Stimulated activated CD4-positive, alpha-beta T cell treated with anti-CD3 and anti-CD28 coated beads, Interleukin-1b, Interleukin-23, amount 100 ng/mL, for 4 hours (primary cell): ENCODE measurements around the gene SH3RF3.

Source experiments
- DNase-seq, 2 donors: peaks; one replicate each; pipeline ENCODE4 v3.0.0-alpha.2; 2020; ENCODE audit warnings: low read depth in 2 of 2

SH3RF3 gene

DNA sequence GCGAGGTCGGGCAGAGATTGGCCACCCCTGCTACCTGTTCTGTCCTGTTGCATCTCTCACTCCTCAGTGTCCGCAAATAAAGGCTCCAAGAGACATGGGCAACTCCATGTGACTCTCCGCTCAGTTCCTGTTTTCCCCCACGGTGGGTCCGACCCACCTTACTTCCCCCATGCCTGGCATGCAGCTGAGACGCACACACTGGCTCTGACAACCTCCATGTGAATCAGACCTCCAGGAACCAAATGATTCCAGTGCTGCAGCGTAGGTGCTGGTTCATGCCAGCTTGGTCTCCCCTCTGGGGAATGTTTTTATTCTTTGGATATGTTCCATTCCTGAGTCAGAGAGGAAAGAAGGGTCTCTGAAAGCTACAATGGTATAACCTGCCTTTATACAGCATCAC is 221.5 kb downstream of the SH3RF3 start:
- no peak for DNase-seq

DNA sequence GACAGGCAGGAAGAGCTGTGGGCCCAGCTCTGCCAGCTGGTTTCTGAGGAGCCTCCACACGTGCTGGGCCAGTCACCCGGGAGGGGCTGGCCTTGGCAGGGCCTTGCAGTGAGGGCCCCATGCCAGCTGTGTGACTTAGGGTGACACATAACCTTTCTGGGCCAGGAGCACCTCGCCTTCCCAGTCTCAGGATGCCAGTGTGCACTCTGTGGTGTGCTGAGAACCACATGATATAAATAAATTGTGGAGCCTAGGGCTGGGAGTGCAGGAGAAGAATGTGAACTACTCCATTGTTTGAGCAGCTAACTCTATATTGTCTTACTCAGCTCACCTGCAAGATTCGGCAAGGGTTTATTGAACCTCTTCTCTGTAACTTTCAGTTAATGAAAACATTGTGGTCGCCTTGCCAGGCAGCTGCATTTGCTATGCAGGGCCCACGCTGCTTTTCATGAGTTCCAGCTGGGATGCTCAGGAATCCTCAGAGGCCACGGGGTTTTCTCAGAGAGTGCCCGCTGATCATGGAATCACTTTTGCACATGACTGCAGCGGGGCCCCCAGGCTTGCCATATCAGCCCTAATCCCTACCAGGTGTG is 222.3 kb downstream of the SH3RF3 start:
- no peak for DNase-seq

DNA sequence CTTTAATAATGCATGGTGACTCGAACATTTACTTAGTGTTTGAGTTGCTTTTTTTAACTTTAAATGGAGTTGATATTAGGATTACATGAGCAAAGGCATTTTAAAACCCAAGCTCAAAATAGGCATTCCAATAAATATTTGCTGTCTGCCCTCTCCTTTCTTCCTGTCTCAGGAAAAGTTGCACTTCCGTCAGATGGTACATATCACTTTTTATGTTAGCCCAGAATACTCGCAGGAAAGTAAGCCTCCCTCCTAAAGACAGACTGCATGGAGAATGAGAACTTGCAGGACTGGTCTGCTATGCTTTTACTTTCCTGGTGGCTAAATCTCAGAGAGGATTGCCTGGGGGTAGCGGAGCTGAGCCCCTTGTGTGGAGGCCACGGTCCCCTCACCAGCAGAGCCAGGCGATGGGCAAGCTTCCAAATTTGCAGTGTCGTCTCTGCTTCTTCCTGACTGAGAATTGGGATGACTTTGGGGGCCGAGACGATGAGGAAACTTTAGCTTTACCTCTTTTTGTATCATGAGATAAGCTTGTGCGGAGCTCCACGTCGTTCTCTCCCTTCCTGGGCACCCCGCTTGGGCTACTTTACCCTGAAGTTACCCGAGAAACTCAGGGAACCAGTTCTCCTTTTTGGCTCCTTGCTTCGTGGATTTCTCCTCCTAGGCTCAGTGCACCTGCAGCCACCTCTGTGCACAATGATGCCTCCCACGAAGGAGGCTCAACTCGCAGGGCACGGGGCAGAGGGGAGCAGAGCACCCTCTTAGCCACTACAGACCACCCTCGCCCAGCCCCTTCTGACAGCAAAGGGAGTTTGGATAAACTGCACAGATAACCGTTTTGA is 223.3 kb downstream of the SH3RF3 start:
- no peak for DNase-seq

DNA sequence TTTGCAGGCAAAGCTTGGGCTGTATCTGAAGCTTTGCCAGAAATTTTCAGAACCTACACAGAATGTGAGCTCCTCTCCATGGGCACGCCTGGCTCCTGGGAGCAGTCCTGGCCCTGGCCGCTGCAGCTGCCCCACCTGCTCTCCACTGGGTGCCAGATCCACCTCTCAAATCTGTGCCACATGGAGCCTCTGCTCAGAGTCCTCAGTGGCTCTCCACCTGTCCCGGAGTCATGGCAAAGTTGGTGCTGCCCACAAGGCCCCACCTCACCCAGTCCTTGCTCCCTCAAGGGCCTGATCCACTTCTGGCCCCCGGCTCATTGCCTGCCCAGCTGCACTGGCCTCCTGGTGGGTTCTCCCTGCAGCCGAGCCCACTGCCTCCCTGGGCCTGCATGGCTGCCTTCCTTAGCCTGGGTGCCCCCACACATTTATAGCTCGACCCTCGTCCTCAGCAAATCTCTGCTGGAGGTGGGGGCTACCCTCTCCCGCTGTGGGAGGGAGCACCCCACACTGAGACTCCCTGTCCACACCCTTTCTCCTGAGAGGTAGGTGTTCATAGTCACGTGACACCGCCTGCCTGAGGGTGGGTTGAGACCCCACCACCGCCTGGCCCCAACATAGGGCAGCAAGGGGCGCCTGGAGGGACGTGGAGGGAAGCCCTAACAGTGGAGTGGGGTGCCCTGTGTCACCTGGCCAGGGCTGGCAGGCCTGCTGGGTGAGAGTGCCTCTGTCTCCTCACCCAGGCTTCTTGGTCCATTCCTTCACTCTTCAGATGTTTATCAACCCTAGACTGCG is 224.1 kb downstream of the SH3RF3 start:
- DNase-seq = no peak

DNA sequence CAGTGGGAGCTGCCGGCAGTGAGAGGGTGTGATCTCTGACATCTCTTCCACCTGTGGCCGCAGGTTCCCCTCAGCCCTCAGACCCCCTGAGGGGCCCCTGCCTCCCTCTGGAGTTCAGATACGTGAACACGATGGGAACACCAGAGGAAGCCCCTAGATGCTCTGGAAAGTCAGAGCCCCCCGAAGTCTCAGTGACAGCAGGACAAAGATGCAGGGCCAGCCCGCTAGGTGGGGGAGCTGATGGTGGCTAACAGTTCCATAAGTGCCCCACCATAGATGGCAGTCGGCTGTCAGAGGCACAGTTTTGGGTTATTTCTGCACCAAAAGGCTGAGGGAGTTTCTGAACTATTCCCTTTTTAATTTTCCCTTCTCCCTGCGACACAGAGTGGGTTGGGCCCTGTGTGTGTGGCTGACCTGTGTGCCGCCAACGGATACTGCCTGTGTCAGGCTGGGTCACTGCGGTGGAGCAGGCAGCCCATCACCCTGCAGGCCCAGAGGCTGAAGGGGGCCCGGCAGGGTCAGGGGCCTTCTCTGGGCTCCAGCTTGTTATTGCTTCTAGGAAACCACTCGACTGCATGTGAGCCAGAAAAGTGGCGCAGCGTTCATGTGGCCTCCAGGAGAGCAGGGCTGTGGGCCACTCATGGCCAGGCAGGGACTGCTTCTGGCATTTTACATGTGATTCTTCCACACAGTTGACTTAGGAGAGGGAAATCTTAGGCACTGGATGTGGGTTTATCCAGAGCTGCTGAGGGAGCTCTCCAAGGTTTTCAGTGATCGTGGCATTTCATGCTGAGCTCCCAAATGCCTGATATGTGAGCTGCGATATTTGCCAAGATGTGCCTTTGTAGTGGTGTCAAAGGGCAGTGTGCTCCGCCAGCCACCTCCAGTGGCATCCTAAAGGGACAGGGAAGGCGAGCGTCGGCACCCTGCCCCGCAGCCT is 225.1 kb downstream of the SH3RF3 start:
- DNase-seq = no peak

DNA sequence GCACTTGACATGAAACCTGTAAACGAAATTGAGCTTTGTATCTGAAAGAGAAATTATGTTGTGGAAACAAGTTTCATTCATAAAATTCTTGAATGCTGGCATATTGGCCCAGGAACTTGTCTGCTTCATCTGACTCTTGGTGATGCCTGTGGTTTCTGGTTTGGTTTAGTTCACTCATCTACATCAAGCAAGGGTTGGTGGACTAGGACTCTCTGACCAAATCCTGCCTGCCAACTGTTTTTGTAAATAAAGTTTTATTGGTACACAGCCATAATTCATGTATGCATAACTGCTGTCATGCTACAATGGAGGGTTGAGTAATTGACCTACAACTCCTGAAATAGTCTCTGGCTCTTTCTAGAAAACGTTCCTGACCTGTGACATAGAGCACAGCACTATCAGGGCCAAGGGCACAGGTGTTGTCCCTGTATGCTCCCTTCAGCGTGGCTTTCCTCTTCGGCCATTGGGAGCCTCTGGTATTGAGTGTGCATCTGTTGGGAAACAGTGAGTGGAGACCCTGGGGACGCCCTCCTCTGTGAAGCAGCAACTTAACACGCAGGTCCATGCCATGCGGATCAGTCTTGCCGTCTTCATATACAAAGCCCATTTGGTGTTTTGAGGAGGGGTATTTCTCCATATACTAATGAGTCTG is 226.3 kb downstream of the SH3RF3 start:
- DNase-seq = no peak

DNA sequence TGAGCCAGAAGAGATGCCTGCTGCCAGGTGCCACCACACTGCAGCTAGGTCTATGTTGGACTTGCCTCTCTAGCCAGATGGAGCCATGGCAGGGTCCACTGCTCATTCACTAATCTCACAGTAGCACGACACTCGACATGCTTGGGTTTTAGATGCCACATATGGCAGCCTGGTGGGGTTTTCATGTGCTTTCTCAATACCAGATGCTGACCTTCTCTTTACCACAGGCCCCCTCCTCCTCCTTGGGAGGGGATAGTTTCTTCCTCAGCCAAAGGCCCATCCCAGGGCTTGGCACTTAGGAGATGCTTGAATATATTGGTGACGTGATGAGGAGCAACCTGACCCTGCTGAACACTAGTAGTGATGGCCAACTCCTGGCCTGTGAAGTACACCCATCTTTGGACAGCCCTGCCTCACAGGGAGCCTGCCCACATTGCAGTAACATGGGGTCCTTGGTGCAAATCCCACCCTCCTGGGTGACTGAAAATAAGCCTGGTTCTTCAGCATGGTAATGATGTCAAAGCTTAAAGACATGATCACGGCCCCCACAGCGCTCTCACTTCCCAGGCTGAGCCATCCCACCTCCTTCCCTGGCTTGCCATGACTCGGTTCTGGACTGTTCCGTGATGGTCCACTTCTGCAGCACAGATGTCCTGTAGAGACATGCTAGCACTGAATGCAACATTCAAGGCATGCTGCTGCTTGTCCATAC is 227.5 kb downstream of the SH3RF3 start:
- no peak for DNase-seq

DNA sequence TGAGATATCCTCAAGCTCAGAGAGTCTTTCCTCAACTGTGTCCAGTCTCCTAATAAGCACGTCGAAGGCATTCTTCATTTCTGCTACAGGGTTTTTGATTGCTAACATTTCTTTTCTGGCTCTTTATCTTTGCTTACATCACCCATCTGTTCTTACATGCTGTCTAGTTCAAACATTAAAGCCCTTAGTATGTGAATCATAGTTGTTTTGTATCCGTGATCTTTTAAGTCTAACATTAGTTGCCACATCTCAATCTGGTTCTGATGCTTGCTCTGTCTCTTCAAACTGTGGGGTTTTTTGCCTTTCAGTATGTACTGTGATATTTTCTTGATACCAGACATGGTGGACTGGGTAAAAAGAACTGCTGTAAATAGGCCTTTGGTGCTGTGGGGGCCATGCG is 235.2 kb downstream of the SH3RF3 start:
- no peak for DNase-seq

DNA sequence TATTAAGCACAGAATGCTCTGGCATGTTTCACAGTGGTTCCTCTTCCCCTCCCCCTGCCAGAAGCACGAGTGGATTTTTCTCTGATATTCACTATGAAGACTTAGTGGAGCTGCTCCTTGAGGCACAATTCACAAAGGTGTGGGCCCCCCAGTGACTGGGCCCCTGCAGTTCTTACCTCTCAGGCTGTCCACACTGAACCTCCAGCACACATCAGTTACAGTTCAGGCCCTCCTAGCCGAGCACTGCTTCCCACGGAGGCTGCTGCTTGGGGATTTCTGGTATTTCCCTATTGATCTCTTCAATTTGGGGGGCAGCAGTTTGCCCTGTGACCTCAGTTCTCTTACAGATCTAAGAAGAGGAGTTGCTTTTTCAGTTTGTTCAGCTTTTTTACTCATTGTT is 236.1 kb downstream of the SH3RF3 start:
- DNase-seq = no peak

DNA sequence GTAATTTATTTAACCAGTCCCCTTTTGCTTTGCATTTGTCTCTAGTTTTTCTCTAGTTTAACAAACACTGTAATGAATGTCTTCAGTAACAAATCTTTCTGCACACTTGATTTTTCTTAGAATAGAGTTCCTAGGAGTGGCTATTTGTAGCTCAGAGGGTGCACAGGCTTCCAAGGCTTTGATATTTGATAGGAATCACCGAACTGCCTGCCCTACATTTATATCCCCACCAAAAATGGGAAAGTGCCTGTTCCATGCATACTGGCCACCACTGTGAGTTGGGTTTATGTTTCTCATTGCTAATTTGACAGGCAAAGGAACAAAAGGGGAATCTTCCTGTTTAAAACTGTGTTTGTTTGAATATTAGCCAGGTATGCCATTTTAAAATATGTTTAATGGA is 238.7 kb downstream of the SH3RF3 start:
- DNase-seq = no peak

DNA sequence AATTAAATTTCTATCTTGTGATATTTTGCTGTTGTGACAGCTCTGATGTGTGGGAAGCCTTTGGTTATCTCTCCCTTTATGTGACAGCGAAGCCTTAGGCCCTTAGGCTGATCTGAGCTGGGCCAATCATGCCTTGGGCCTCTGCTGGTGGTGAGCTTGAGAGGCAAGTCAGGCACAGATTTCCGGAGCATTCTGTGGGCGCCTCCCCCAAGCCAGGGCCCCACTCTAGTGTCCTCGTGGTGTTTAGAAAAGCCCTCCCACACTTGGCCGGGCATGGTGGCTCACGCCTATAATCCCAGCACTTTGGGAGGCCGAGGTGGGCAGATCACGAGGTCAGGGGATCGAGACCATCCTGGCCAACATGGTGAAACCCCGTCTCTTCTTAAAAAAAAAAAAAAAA is 239.8 kb downstream of the SH3RF3 start:
- no peak for DNase-seq

DNA sequence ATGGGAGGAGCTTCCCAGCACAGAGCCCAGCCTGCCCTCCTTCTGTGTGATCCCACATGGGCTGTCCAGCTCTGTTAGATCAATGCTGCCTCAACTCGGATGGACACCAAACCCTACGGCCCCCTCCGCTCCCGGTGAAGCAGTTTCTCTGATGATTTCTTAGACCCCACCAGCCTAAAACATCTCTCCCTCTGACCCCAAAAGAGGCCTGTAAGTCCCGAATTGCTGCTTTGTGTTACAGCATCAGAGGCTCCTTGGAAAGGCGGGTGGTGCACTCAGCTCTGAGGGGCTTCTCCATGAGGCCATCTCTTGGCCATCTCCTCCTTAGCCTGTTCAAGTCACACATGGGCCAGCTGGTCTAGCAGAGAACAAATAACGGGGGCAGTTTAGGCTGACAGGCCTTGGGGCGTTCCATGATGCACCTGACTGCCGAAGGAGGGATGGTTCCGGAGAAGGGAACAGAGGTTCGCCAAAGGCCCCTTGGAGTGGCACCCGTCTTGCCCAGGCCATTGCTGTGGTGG is 240.7 kb downstream of the SH3RF3 start:
- DNase-seq = no peak

DNA sequence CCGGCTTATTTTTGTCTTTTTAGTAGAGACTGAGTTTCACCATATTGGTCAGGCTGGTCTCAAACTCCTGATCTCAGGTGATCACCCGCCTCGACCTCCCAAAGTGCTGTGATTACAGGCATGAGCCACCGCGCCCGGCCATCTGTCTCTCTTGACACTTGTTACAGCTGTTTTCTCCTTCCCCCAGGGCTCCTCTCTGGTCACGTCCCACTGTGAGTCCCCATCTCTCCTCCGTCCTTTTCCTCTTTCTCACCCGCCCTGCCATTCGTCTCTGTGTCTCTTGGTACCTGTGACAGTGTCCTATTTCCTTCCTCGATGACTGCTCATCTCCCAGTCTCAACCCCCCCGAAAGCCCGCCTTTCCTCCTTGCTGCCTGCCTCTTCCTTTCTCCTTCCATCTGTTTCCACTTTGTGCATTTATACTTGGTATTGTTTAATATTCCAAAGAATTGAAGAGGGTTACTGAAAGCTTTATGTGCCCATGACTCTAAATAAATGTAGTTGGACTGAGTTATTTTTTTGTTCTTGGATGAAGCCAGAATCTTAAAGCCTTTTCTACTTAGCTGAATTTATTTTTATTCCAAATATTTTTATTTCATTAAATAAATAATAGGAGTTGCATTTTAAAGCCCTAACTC is 241.5 kb downstream of the SH3RF3 start:
- no peak for DNase-seq

DNA sequence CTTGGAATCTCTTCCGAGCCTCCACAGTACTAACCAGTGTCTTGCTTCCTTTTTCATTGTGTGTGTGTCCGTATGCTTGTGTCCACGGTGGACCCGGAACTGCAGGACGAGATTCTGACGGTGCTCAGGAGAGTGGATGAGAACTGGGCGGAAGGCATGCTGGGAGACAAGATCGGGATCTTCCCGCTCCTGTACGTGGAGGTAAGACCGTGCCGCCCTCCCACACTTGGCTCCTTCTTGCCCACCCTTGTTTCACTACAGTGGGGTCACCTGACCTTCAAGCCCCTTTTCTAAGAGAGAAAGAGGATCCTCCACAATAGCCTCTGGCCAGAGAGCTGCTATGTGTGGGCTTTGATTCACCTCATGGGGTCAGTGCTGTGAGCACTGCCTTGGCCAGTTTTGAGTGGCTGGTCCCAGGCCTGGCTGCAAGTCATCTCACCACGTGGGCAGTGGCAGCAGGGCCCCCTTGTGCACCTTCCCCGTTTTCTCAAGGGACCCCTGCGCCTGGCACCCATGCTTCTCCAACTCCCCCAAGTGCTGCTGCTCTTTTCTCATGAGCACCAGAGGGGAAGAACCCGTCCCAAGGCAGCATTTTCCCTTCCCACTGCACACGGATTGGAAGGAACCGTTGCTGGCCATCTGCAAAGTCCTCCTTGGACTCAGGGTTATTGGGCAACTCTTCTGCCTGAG is 242.6 kb downstream of the SH3RF3 start:
- DNase-seq = no peak

DNA sequence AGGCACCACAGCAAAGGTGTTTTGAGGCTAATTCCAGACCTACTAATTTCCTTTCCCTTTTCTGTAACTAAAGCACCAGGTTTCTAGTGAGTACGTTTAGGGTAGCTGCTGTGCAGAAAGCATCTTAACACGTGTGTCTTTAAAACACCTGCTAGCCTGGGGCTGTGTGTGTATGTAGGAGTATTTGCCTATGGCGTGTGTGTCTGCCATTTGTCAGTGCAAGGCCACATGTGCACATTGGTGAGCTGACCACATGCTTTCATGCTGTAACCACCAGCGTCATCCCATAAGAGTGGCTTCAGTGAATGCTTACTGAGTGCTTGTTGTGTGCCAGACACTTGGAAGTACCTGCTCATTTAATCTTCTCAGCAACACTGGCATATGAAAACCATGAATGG is 243.2 kb downstream of the SH3RF3 start:
- no peak for DNase-seq

DNA sequence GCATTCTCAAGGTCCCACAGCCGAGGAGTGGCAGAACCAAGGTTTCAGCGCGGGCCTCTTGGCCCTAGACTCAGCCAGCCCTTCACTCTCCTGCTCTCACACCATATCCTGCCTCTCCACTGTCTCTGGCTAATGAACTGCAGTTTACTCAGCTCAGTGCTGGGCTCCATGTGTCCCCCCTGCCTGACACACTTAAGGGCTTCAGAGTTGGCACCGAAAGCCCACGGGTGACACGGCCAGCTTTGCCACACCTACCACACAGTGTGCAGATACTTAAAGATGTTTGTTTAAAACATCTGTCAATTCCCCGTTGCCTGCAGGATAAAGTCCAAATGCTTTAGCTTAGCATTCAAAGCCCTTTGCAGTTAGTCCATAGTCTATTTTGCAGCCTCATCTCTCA is 243.6 kb downstream of the SH3RF3 start:
- no peak for DNase-seq

DNA sequence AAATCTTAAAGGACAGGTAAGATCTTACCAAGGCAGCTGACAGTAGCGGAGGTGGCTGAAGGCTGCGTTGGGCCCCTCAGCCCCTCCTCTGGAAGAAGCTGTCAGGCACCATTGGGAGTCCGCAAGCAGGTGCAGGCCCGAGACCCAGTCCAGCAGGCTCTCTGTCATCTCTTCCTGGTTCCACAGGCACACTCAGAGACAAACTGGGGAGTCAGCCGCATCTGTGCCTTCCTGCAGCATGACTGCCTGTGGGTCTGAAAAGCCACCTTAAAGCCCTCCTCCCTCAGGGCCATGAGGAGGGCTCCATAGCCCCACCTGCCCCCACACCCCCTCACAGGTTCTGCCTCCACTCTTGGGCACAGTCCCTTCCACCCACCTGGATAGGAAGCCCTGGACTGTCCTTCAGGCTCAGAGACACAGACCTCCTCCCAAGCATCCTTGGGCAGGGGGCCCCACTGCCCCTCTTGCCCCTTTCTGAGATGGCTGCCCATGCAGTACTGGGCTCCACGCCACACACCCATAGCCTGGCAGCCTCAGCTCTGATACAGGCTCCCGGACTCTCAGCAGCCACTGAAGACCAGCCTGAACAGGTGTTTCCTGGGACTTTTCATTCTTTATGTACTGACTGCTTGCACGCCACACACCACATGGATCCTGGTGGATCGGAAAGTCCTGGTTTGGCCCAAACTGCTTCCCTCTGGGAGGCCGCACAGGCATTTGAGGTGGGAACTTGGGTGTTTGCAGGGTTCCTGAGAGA is 245.0 kb downstream of the SH3RF3 start:
- no peak for DNase-seq

DNA sequence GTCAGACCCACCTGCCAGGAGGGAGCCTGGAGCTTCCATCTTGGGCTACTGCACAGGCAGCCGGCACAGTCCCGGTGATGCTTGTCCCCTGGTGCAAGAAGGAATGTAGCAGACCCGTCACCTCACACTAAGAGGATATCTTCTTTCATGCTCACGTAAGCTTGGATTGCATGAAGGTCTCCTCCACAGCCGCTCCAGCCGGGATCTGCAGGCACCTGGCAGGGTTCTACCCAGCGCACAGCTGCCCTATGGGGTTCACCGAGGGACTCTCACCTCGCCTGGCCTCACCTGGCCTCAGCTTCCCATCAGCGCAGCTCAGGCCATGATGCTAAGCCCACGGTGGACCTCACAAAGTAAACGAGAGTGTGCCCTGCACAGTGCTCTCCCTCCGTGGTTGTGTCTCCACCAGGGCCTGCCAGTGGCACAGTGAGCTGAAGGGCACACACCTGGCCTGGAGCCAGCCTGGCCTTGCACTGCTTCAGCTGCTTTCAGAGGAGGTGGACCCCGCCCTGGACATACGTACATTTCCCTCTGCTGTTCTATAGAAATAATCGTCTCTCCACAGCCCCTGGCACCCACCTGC is 245.6 kb downstream of the SH3RF3 start:
- no peak for DNase-seq
